Esophagus muscularis mucosa (tissue), 3 donors: ENCODE data around the gene FAM76B.

Experiments
- CTCF ChIP-seq, 3 experiments: fragments of 200-600 bp in 2 of 3; fragments of 450-650 bp in 1 of 3; sonication (generic) in 2 of 3; IDR thresholded peaks; one replicate each; pipeline ENCODE4 v1.5.1; 2017 to 2019; ENCODE audit warnings: antibody characterized with exemption in 3 of 3, mild to moderate bottlenecking in 2 of 3, moderate library complexity in 1 of 3
- POLR2AphosphoS5 ChIP-seq, 2 donors: sonication (generic); formaldehyde crosslinking; IDR thresholded peaks; one replicate each; pipeline ENCODE4 v1.6.1; 2017; ENCODE audit warnings: antibody characterized with exemption in 2 of 2

- TF ChIP-seq CTCF (IDR thresholded peaks at IDR 0.05) (no peak), POLR2AphosphoS5 (IDR thresholded peaks at IDR 0.05) (no peak)
These were observed 41.8 kb upstream of the FAM76B start for GRCh38 chr11:95831198-95831883.
